ENCODE measurements around the gene TMEM14C. TPM values are rescaled to one million over a fixed set of nuclear protein-coding genes. Genes with fewer than 3 reads are reported as not detected.

The TMEM14C gene
- total RNA-seq, 4 donors from 2014 or later = 140 to 178 (median 166) TPM

DNA sequence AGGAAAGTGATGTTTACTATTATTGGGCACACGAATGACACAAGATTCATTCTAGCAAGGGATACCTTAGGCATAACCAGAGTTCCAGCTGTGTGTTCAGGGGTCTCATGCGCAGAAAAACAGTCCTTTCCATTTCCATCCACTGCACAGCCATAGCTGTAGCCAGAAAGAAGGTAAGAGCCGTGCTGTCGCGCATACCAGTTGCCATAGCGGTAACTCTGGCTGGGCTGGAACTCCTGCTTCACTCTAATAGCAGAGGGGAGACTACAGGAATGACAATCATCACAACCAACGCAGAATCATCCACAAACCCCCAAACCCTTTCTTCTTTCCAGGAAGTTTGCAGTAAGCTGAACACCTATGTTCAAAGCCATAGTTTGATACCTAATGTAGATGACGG is 36.0 kb upstream of the TMEM14C start:
- TF ChIP-seq, protein P1, sequence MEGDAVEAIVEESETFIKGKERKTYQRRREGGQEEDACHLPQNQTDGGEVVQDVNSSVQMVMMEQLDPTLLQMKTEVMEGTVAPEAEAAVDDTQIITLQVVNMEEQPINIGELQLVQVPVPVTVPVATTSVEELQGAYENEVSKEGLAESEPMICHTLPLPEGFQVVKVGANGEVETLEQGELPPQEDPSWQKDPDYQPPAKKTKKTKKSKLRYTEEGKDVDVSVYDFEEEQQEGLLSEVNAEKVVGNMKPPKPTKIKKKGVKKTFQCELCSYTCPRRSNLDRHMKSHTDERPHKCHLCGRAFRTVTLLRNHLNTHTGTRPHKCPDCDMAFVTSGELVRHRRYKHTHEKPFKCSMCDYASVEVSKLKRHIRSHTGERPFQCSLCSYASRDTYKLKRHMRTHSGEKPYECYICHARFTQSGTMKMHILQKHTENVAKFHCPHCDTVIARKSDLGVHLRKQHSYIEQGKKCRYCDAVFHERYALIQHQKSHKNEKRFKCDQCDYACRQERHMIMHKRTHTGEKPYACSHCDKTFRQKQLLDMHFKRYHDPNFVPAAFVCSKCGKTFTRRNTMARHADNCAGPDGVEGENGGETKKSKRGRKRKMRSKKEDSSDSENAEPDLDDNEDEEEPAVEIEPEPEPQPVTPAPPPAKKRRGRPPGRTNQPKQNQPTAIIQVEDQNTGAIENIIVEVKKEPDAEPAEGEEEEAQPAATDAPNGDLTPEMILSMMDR (IDR thresholded peaks at IDR 0.05; ENCODE audit: low read depth) = no peak

DNA sequence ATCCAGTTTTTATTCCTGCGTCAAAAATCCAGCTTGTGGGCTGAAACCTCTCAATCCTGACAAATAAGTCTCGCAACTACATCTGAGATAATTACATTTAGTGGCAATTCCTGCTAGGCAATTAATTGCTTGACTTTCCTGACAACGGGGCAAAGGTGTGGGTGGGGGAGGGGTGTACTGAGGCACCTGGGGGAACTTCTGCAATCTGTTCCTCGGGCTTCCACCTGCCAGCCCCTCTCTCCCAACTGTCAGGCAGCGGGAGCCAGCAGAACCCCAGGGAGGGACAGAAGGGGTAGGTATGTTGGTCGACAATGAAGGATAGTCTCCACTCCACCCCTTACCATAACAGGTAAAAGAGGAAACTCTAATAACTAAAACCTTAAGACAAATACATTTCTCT is 35.3 kb upstream of the TMEM14C start:
- TF ChIP-seq, protein P1 (IDR thresholded peaks at IDR 0.05; ENCODE audit: low read depth) = no peak

DNA sequence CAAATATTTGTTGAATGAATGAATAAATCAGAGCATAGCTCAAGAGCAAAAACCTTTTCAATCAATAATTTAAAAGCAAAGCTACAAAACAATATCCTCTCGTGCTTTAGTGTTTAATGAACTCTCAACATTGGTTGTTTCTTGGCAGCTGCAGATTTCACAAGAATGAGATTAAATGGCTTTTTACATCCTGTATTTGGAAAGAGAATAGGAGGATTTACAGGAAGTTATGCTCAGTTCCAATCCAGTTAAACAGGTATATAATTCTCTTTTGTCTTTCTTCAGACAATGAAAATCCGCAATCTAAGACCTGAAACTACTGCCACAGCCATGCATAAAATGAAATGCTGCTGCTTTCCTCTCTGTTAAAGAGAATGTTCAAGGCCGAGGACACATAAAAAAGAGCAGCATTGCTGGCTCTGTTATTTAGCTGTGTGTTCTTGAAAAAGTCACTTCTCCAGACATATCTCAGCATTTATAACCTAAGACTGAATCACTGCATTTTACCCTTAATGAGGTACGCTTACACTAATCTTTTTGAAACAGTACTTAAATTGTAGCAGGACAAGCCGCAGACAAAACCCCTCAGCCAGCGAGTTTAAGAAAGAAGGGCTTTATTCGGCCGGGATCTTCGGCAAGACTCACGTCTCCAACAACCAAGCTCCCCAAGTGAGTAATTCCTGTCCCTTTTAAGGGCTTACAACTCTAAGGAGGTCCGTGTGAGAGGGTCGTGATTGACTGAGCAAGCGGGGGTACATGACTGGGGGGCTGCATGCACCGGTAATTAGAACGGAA is 32.0 kb upstream of the TMEM14C start:
- TF ChIP-seq, protein P1 (IDR thresholded peaks at IDR 0.05; ENCODE audit: low read depth) = no peak

DNA sequence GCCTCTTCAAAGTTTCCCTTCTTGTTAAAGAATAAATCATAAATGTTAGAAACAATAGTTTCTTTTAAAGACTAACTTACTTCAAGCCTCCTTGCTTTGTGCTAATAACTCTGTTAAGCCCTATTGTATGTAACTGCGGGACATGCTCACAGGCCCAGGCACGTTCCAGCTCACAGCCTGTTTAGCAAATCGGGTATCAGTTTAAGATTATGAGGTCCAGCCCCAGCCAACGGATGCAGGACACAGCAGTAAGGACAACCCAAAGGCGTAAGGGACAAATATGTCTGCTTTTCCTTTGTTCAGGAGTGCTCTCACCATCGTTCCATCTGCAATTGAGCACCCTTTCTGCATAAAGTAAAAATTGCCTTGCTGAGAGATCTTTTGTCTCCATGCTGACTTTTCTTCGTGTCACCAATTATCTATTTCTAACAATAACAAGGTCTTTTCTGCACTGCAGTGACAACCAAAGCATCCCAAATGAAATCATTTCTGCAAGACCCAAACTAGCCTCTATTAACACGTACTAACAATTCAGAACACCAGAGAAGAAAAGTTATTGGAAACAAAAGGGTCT is 29.8 kb upstream of the TMEM14C start:
- TF ChIP-seq, protein P1 (IDR thresholded peaks at IDR 0.05; ENCODE audit: low read depth) = no peak

DNA sequence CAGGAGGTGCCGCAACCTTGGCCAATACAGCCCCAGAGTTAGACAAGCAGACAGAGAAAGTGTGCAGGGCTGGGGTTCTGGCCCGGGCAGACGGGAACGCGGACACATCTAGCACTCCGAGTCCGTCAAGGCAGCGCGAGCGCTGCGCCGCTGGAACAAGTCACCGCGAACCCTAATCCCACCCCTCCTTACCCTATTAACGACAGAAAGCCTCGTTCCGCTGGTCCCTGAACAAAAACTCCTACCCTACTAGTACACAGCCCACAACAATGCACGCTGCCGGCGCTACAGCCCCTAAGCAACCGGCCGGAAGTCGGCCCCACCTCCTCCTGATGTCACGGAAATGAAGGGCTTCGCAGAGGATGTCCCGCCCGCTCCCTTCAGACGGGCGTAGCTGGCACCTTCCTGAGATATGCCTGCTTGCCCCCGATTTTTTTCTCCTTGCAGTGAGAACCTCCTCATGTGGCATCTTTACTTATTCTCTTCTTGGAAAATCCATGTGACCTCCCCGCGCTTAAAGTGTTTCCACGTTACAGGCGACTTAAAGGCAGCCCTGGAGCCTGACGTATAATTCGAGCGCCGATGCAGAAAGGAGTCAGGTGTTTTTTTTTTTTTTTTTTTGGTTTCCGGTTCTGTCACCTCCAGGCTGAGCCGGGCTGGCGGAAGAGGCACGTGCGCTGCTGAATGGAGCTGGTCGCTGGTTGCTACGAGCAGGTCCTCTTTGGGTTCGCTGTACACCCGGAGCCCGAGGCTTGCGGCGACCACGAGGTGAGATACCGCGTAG is 28.4 kb upstream of the TMEM14C start, which contains the start of the genes C6orf52 and PAK1IP1:
Gene C6orf52 (minus strand): TSS at position 315 of the 784 bp plus-strand sequence. CDS start 7,066 bp downstream, outside the sequence.
Gene PAK1IP1 (plus strand): TSS at position 671 of the 784 bp plus-strand sequence. CDS start 14 bp downstream, at position 685.
- TF ChIP-seq, protein P1 (IDR thresholded peaks at IDR 0.05; ENCODE audit: low read depth) = no peak

DNA sequence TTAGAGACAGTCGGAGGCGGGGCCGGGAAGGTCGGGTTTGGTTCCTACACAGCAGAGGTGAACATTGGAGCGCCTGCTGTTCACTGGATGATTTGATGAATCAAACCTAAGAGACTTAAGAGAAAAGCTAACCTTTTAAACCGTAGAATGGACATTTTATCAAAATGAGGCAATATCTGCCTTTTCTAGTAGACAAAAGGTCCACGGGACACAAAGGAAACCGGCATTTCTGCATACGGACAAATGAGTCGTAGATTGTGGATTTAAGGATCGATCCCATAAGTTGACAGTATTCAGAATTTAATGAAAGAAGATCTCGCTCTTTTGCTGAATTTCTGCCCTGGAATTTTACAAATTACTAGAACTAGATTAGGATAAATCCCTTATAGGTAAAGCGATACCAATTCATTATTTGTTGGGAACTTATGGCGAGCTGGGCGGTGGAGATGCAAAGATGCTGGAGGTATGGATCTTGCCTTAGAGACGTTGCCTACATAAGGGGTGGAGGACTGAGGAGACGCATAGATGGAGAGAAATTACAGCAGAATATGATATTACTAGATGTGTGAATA is 27.7 kb upstream of the TMEM14C start:
- TF ChIP-seq, protein P1 (IDR thresholded peaks at IDR 0.05; ENCODE audit: low read depth) = no peak

All from subcutaneous adipose tissue (tissue), 4 donors.